Measurements from ENCODE around the gene OR4K13.

DNA sequence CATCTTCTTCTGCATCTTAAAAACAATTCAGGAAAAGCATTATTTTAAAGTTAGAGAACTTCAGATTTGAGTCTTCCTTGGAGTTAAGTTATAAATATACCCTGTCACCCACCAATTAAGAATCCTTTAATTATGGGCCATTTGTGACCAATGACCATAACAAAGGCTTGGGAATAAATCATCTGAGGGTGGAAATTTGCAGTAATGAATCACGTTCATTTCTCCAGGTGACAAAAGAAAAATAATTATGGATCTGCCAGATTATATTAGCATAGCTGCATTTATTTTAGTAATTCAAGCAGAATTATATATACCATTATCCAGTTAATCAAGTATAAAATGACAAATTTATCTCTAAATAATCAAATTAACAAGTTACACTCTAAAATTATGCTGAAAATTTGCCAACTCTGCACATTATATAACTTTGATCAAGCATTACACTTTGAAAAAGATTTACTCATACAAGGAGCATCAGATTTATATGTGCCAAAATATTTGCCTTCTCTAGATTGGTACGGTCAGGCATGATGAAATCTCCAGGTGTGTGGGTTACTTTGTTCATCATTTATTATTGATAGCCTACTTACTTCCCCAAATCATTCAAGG is 16.5 kb downstream of the OR4K13 start, which contains the start of gene OR4K14:
- TF ChIP-seq GATAD2A (CRISPR knock-in tag; IDR thresholded peaks at IDR 0.05) (no peak), ZSCAN20 (CRISPR knock-in tag; IDR thresholded peaks at IDR 0.05; ENCODE audit: borderline replicate concordance) (no peak), CTCF (CRISPR knock-in tag; IDR thresholded peaks at IDR 0.05) (no peak), ZNF331 (CRISPR knock-in tag; IDR thresholded peaks at IDR 0.05) (no peak), JUND (CRISPR knock-in tag; IDR thresholded peaks at IDR 0.05) (no peak), CENPX (CRISPR knock-in tag; IDR thresholded peaks at IDR 0.05) (no peak)

All from HepG2 (cell line).